Choroid plexus epithelial cell (primary cell): Measurements from ENCODE around the gene WBP4.
A peak's percentile ranks its signal among the peaks of the same experiment; 100 is the strongest.

Experiments
- DNase-seq: peaks from one replicate; pipeline ENCODE4 v3.0.0-alpha.2; 2010; ENCODE audit warnings: low read depth
- H3K4me3 ChIP-seq: 2 replicates; pipeline ENCODE4 v1.5.1; 2011; ENCODE audit warnings: low read depth, mild to moderate bottlenecking, control low read depth, low read length, moderate library complexity
- TF ChIP-seq, protein P1 (sequence below): conservative IDR thresholded peaks from 2 replicates; pipeline ENCODE4 v1.5.1; 2011; ENCODE audit warnings: low read depth, mild to moderate bottlenecking, control low read depth, inconsistent platforms, low read length, moderate library complexity

WBP4 gene

DNA sequence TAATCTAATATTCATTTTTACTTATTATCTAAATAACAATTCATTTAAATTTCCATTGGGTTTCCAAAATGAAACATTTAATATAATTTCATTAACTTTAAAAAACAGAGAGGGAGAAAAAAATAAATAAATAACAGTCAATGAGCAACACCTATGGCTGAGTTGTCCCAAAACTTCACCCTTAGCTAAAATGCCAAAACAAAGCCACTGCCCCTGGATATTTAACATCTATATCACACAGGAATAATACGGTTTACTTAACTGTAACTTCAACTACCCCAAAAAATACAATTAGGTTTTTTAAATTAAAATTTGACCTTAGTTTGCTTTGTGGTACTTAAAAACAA, 42.7 kb upstream of the WBP4 start:
- DNase-seq, result no peak
- H3K4me3 ChIP-seq, result no peak overlapping the region
- TF ChIP-seq, protein P1, sequence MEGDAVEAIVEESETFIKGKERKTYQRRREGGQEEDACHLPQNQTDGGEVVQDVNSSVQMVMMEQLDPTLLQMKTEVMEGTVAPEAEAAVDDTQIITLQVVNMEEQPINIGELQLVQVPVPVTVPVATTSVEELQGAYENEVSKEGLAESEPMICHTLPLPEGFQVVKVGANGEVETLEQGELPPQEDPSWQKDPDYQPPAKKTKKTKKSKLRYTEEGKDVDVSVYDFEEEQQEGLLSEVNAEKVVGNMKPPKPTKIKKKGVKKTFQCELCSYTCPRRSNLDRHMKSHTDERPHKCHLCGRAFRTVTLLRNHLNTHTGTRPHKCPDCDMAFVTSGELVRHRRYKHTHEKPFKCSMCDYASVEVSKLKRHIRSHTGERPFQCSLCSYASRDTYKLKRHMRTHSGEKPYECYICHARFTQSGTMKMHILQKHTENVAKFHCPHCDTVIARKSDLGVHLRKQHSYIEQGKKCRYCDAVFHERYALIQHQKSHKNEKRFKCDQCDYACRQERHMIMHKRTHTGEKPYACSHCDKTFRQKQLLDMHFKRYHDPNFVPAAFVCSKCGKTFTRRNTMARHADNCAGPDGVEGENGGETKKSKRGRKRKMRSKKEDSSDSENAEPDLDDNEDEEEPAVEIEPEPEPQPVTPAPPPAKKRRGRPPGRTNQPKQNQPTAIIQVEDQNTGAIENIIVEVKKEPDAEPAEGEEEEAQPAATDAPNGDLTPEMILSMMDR, result no peak

DNA sequence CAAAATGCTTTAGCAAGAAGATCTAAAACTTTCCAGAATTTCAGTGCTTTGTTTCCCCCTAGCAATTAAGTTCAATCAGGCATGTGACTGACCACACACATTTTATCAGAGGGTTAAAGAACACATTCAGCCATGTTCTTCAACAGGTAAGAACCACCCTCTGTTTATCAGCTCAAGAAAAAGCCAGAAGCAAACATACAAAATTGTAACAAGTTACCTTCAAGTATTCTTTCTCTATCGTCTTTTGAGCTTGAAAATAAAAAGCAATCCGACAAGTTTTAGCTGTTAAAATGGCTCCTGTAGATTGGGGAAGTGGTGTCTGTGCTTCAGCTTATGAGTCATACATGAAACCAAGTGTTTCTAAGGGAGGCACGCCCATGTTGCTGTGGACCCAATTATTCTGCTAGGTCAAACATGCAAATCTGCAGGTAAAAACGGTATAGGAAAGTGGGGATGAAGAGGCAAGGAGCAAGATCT, 42.3 kb upstream of the WBP4 start, which contains the start of gene ELF1:
ELF1 (minus strand) TSS at position 306 of the 477 bp plus-strand sequence. CDS start 37,262 bp downstream, outside the sequence.
- TF ChIP-seq, protein P1, result no peak
- H3K4me3 ChIP-seq, result no peak within 1 kb of the TSS
- peak; percentile 65 for DNase-seq

DNA sequence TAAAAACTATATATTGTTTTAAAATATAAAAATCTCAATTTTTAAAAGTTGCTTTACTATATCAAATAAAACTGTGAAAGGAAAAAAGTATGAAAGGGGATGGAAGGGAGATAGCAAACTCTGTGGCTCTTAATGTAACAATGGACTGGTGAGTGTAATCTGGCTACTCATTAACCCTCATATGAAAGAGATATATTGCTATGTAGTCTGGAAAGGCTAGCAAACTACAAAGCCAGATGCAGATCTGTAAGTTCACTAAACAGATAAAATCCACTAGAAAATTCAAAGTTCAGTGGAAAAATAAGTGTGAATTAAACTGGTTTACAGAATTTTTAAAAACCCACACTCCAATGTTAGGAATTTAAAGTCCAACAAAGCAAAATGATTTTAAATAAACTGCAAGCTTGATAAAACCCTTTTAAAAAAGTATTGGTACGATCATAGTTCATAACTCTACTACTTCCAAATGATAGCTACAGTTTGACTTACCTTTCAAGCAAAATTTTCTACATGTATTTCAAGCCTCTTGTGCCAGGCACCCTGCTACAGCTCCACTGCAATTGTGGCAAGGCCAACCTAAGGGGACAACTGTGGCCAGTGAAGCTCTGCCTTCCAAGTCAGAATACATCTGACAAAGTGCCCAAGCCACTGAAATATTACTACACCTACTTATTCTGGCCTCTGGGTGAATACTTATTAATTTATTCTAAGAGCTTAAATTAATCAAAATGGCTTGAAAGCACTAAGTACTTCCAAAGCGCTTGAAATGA, 41.5 kb upstream of the WBP4 start:
- TF ChIP-seq, protein P1, result no peak
- no peak overlapping the region for H3K4me3 ChIP-seq
- DNase-seq, result no peak

DNA sequence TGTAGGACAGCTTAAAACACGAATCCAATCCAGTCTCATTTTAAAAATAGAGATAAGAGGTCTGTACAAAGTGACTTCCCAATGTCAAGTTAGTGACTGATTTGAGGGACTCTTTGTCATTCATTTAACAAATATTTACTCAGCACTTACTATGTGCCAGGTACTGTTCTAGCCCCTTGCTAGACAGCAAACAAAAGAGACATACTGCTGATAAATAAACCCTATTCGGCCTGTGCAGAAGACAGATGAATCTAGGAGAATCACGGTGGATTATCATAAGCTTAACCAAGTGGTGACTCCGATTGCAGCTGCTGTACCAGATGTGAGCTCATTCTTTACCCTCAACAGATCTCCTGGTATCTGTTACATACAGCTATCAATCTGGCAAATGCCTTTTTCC, 35.8 kb upstream of the WBP4 start:
- TF ChIP-seq, protein P1, result no peak
- no peak overlapping the region for H3K4me3 ChIP-seq
- no peak for DNase-seq

DNA sequence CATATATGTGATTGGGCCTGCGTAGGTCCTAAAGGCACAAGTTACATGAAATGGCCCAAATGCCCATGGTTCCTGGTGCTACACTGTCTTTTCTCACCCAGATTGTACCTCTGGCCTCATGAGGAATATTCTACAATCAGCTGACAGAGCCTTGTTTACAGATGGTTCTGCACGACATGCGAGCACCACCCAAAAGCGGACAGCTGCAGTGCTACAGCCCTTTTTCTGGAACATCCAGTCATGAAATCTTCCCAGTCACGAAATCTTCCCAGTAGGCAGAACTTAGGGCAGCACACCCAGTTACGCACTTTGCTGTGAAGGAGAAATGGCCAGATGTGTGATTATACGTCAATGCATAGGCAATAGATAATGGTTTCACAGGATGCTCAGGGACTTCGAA, 34.5 kb upstream of the WBP4 start:
- TF ChIP-seq, protein P1, result no peak
- no peak overlapping the region for H3K4me3 ChIP-seq
- DNase-seq, result no peak

DNA sequence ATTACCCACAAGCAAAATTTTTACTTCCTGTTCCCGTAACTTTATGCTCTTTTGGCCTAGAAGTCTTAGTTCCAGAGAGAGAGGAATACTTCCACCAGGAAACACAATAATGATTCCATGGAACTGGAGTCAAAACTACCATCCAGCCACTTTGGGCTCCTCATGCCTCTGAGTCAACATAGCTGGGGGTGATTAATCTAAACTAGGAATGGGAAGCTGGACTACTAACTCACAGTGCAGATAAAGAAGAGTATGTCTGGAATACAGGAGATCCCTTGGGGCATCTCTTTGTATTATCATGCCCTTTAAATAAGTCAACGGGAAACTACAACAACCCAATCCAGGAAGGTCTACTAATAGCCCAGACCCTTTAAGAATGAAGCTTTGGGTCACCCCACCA, 33.3 kb upstream of the WBP4 start:
- no peak for DNase-seq
- TF ChIP-seq, protein P1, result no peak
- no peak overlapping the region for H3K4me3 ChIP-seq

DNA sequence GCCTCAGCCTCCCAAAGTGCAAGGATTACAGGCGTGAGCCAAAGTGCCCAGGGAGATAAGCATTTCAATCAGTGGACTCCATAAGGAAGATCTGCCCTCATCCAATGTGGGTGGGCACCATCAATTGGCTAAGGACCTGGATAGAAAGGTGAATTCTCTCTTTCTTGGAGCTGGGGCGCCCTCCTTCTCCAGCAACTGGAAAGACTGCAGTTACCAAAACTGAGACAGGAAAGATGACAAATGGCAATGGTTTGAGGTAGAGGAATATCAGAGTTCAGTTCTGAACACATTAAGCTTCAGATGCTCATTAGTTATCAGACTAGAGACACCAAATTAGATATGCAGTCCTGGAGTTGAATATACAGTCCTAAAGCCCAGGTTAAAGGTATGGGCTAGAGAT, 31.7 kb upstream of the WBP4 start:
- DNase-seq, result no peak
- TF ChIP-seq, protein P1, result peak; percentile 11
- H3K4me3 ChIP-seq, result no peak overlapping the region
